Posterior cingulate gyrus (tissue), 11 donors: ENCODE data around the gene SNRPA.
"Not testable (repeated sequence)": the region's sequence is repeated elsewhere in the genome, so short reads cannot be mapped to it uniquely, and the experiment has no call there.

Source experiments
- DNase-seq, 10 donors: peaks; one replicate each; pipeline versions ENCODE4 v3.0.0 to v3.0.0-alpha.2; 2020 to 2021; ENCODE audit warnings: mixed read lengths in 3 of 10
- intact Hi-C: fragments of 100-400 bp; cut with DNase I; formaldehyde crosslinking; loops from one replicate; pipeline ENCODE4 v1.15.1; 2023

SNRPA gene

DNA sequence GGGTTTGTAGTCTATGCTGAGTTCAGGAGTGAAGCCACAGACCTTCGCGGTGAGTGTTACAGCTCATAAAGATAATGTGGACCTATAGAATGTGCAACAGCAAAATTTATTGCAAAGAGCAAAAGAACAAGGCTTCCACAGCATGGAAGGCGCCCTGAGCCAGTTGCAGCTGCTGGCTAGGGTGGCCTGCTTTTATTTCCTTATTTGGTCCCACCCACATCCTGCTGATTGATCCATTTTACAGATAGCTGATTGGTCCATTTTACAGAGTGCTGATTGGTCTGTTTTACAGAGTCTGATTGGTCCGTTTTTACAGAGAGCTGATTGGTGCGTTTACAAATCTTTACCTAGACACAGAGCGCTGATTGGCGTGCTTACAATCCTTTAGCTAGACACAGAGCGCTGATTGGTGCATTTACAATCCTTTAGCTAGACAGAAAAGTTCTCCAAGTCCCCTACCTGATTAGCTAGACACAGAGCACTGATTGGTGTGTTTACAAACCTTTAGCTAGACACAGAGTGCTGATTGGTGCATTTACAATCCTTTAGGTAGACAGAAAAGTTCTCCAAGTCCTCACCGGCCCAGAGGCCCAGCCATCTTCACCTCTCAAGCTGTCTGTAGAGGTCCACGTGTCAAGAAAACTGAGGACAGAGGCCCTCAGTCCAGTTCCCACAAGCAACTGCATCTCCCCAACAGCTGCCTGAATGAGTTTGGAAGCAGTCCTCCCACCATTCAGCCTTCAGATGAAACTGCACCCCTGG is 20.3 kb downstream of the SNRPA start:
- DNase-seq, intact Hi-C loops: not testable (repeated sequence)

DNA sequence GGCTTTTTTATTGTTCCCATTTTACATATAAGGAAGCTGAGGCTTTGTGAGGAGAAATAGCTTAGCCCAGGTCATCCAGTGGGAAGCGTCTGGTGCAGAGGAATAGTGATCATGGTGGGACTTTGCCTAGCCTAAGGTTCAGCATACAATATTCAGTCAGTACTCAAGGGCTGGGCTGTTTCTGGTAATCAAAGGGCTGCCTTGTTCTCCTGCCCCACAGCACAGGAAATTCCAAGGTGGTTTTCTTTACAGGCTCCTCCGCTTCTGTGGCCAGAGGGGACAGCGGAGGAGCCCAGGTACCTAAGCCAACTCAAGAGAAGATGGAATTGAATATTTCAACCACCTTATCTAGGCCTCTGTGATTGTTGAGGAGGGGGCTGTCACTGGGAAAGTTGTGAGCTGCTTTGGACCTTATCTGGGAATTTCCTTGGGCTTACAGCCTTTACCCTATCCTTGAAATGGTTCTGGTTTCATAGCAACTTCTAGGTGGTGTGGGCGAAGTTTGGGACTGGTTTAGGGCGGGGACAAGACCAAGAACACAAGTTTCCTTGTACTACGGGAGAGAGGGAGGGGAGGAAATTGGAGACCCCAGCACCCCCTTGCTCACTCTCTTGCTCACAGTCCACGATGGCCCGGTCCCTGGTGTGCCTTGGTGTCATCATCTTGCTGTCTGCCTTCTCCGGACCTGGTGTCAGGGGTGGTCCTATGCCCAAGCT is 24.1 kb downstream of the SNRPA start, which contains the start of gene MIA:
TSS of gene MIA (plus strand) at position 606 of the 716 bp plus-strand sequence. CDS start at position 628, 22 bp downstream.
- no peak for DNase-seq
- intact Hi-C loops: no loop called here

DNA sequence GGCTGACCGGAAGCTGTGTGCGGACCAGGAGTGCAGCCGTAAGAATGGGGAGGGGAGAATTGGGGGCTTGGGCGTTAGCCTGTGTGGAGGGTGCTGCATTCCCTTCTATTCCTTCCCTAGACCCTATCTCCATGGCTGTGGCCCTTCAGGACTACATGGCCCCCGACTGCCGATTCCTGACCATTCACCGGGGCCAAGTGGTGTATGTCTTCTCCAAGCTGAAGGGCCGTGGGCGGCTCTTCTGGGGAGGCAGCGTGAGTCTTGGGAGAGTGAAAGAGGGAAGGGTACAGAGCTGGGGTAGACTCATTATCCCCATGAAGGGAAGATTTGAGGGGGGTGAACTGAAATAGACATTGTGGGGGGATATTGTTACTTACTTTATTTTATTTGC is 24.6 kb downstream of the SNRPA start:
- intact Hi-C loops: no loop called here

DNA sequence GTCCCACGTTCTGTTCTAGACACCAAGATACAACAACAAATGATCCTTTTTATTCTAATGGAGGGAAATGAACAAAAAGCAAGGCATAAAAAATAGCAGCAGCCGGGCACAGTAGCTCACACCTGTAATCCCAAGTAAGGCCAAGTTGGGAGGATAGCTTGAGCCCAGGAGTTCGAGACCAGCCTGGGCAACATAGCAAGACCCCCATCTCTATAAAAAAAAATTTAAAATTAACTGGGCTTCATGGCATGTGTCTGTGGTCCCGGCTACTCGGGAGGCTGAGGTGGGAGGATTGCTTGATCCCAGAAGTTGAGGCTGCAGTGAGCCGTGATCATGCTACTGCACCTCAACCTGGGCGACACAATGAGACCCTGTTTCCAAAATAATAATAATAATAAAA is 25.4 kb downstream of the SNRPA start:
- DNase-seq: no peak

More for the DNA sequence above, 24.6 kb downstream of the SNRPA start:
- no peak for DNase-seq

DNA sequence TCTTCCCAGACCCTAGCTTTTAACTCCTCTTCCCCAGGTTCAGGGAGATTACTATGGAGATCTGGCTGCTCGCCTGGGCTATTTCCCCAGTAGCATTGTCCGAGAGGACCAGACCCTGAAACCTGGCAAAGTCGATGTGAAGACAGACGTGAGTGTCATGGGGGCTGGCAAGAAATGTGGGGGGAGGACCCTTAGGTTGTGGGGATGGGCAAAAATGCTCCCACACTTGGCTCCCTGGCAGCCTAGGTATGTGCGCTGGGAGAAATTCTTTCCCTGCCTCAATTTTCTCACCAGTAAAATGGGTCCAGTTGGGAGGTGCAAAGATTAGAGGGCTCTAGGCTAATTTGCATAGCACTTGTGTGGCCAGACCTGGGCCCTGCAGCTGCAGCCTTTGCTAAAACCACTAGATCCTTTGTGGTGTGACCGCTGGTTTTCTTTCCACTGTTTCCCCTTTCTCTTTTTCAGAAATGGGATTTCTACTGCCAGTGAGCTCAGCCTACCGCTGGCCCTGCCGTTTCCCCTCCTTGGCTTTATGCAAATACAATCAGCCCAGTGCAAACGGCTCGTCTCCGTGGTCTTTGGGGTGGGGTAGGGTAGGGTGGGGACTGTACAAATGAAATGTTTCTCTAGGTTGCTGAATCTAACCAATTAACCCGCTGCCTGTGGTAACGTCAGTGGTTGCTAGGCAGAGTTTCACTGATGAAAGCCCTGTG is 26.1 kb downstream of the SNRPA start:
- DNase-seq: peak; percentile 69 to 96 (median 90)
- intact Hi-C loops: no loop called here

More for the DNA sequence above, 25.4 kb downstream of the SNRPA start:
- intact Hi-C loops: no loop called here

DNA sequence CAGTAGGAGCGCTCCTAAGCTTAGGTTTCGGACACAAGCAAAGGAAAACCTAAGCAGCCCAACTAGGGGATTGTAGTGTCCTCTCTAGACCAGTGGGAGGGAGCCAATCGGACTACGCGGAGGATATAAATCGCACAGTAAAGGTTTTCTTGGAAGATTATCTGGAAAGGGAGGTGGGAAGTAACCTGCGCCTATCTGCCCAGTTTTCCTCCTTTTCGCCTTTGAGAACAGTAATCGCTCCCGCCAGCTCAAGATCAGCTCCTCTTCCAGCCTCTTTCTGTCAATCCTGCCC is 26.6 kb downstream of the SNRPA start:
- intact Hi-C loops: no loop called here
- no peak for DNase-seq

DNA sequence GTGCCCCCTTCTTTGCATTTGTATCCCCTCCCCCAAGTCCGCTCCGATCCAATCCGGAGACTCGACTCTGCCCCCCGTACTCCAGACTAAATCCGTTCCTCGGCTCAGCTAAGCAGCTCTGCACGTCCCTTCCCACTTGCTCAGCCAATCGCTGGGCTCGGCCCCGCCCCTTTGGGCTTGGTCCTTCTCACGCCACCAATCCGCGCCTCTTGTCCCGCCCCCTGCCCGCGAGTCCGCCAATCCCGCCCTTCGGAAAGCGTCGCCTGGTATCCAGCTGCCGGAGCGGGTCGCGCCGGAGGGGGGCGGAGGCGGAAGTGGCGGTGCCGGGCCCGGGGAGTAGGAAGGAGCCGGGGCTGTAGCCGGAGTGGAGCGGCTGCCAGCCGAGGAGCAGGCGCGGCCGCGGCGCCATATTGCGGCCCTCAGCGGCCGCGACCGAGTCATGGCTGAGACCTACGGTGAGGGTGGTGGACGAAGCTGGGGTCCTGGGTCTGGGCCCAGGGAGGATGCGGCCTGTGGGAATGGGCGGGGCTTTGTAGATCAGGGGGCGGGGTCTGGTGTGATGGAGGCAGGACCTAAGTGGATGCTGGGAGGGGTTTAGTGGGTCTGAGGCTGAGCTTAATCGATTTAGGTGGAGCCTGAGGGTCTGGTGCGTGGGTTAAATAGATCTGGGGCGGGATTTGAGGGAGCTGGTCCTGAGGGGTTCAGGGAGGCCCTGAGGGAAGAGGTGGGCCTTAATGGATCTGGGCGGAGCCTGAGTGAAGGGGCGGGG is 27.1 kb downstream of the SNRPA start, which contains the start of gene RAB4B:
TSS of gene RAB4B (plus strand) at position 311 of the 769 bp plus-strand sequence. CDS start at position 440, 129 bp downstream.
- intact Hi-C loops: no loop called here

DNA sequence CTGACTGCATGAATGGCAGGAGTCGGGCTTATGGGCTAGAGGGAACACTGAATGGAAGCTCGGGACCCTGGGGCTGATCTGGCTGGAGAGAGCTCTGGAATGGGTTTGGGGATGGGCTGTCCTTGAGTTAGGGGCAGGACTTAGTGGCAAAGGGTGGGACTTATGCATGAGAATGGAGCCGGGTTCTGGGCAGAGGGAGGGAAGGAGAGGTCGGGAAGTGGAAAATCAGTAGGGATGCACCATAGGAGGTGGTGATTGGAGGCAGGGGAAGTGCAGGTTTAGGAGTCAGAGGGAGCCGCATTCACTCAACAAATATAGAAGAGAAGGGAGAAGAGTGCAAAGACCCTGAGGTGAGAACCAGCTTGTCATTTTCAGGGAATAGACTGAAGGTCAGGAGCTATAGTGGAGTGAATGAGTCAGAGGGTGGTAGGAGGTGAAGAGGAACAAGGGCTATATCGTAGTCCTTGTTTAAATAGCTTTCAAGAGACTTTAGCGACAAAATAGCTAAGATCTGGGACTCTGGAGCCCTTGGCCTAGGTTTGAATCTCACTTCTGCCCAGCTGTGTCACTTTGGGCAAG is 27.8 kb downstream of the SNRPA start:
- DNase-seq: no peak

More for the DNA sequence above, 27.1 kb downstream of the SNRPA start, which contains the start of gene RAB4B:
- DNase-seq: peak; percentile 100

DNA sequence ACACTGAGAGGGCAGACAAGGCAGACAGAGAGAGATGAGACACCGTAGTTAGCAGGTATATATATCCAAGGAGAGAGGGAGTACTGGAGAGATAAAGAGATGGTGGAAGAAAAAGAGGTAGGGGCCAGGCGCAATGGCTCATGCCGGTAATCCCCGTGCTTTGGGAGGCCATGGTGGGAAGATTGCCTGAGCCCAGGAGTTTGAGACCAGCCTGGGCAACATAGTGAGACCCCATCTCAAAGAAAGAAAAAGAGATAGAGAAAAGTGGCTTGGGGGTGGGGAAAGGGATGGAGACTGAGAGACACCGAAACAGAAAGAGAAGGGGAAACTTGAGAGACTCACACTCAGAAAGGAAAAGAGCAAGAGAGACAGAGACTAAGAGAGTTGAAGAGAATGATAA is 29.6 kb downstream of the SNRPA start:
- no peak for DNase-seq
- intact Hi-C loops: no loop called here

More for the DNA sequence above, 27.8 kb downstream of the SNRPA start:
- intact Hi-C loops: loop anchor here (1.0 kb wide), 1 partner anchor 19 kb away; no protein-coding TSS in a partner anchor

DNA sequence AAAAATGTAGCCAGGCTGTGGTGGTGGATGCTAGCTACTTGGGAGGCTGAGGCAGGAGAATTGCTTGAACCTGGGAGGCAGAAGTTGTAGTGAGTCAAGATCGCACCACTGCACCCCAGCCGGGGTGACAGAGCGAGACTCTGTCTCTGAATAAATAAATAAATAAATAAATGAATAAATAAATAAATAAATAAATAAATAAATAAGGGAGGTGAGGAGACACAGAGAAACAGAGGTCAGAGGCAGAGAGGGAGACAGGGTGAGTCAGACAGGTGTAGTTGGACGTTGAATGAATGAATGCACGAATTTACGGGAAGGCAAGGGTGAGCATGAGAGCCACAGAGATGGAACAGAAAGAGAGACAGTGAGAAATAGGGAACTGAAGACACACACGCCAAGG is 30.1 kb downstream of the SNRPA start:
- intact Hi-C loops: no loop called here

DNA sequence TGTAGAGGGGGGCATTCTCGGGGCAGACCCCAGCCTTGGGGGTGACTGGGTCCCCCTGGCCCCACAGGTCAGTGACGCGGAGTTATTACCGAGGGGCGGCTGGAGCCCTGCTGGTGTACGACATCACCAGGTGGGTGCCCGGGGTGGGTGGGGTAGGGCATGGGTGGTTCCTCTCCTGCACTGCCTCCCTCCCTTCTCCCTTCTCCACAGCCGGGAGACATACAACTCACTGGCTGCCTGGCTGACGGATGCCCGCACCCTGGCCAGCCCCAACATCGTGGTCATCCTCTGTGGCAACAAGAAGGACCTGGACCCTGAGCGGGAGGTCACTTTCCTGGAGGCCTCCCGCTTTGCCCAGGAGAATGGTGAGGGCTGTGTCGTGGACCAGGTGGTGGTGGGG is 32.7 kb downstream of the SNRPA start:
- intact Hi-C loops: no loop called here
- no peak for DNase-seq

More for the DNA sequence above, 30.1 kb downstream of the SNRPA start:
- no peak for DNase-seq

DNA sequence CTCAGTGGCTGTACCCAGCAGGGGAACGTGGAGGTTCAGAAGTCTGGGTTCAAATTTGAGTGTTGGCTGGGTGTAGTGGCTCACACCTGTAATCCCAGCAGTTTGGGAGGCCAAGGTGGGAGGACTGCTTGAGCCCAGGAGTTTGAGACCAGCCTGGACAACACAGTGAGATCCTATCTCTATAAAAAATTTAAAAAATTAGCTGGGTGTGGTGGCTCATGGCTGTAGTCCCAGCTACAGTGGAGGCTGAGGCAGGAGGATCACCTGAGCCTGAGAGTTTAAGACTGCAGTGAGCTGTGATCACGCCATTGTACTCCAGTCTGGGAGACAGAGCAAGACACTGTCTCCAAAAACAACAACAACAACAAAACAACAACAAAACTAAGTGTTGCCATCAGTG is 33.1 kb downstream of the SNRPA start:
- intact Hi-C loops, DNase-seq: not testable (repeated sequence)

DNA sequence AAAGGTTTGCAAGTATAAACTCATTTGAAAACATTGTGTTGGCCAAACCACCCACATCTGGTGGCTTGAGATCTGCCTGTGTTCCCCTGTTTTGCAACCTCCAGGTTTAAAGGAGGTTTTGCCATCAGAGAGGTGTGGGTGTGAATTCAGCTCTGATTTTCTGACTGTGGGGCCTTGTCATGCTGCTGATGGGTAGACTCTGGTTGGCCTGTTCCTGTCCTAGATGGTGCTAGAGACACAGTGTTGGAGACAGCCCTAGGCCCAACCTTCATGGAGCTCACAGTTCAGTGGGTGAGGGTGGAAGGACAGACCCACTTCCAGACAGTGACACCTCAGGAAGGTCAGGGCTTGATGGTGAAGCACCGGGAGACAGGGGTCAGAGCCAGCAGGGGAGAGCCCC is 34.5 kb downstream of the SNRPA start:
- DNase-seq: no peak

DNA sequence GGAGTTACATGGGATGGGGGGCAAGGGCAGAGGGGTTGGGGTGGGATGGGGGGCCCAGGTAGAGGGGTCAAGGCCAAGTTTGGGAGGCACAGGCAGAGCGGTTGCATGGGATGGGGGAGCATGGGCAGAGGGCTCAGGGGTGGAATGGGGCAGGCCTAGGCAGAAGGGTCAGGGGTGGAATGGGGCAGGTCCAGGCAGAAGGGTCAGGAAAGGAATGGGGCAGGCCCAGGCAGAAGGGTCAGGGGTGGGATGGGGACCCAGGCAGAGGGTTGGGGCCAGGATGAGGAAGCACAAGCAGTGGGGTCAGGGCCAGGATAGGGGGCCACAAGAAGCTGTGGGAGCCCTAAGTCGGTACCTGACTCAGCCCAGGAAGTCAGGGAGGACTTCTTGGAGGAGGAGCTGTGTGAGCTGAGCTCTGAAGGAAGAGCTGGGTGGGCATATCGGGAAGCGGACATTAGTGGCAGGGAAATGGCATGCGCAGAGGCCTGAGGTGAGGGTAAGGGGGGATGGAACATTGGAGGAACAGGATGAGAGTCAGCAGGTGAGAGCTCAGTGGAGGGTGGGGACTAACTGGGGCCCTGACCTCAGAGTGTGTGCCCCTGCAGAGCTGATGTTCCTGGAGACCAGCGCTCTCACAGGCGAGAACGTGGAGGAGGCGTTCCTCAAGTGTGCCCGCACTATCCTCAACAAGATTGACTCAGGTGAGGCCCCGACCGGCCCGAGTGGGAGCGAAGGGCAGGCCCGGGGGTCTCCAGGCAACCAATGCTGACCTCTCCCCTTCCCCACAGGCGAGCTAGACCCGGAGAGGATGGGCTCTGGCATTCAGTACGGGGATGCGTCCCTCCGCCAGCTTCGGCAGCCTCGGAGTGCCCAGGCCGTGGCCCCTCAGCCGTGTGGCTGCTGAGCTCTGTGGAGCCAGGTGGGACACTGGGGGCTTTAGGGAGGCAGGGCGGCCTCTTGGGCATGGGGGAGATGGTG is 35.3 kb downstream of the SNRPA start:
- intact Hi-C loops: no loop called here
- no peak for DNase-seq

More for the DNA sequence above, 34.5 kb downstream of the SNRPA start:
- intact Hi-C loops: no loop called here

DNA sequence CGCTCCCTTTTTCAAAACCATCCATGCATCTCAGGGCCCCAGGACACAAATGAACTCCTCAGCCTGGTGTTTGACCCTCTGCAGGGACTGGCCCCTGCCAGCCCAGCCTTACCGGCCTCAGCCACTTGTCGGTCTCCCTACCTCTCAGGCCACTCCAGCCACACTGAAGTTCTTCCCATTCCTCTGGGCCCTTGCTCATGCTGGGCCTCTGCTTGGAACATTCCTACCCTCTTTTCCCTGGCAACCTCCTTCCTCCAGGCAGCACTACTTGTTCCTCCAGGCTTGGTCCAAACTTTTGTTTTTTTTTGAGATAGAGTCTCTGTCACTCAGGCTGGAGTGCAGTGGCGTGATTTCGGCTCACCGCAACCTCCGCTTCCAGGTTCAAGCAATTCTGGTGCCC is 40.3 kb downstream of the SNRPA start:
- DNase-seq: no peak
- intact Hi-C loops: no loop called here

DNA sequence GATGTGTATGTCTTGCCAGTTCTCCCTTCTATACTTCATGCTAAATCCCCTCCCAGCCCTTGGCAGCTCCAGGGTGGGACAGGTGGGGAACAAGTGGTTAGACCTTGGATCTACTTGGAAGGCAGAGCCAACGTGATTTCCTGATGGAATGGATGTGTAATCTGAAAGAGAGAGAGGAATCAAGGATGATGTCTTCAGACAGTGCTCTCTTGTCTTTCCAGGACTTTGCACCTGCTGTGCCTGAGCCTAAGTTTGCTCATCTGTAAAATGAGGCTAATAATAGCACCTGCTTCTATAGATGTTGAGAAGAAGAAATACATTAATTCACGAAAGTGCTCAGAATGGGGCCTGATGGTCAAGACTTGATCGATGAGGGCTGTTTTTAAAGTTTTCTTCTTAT is 41.0 kb downstream of the SNRPA start:
- no peak for DNase-seq
- intact Hi-C loops: no loop called here

DNA sequence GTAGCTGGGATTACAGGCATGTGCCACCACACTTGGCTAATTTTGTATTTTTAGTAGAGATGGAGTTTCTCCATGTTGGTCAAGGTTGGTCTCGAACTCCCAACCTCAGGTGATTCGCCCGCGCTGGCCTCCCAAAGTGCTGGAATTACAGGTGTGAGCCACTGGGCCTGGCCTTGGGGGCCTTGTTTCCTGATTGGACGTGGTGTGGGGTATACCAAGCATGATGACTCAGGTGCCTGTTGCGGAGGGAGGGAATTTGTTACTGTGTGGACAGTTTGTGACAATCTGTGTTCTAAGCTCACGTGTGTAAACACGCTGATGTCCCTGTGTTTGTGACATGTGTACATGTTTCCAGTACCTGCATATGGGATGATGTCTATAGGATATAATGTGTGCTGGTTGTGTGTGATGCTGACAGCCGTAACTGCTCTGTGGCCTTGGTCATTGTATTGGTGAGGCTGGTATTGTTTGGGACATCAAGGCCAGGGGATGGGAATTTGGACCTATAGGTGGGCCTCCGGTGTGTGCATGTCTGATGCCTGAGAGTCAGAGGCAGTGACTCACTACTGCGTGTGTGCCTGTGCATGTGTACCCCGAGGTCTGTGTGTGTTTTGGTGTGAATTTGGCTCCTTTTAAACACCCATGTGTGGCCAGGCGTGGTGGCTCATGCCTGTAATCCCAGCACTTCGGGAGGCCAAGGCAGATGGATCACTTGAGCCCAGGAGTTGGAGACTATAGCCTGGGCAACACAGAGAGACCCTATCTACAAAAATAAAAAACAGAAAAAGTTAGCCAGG is 46.4 kb downstream of the SNRPA start:
- no peak for DNase-seq

More for the DNA sequence above, 46.4 kb downstream of the SNRPA start:
- intact Hi-C loops: loop anchor here (1.0 kb wide), 1 partner anchor 18 kb away; no protein-coding TSS in a partner anchor
